ENCODE measurements around the gene TLR10. TPM values are rescaled to one million over a fixed set of nuclear protein-coding genes. Genes with fewer than 3 reads are reported as not detected.
A peak's percentile ranks its signal among the peaks of the same experiment; 100 is the strongest.

TLR10 gene
- total RNA-seq, 2 experiments from 2014 or later: not detected

DNA sequence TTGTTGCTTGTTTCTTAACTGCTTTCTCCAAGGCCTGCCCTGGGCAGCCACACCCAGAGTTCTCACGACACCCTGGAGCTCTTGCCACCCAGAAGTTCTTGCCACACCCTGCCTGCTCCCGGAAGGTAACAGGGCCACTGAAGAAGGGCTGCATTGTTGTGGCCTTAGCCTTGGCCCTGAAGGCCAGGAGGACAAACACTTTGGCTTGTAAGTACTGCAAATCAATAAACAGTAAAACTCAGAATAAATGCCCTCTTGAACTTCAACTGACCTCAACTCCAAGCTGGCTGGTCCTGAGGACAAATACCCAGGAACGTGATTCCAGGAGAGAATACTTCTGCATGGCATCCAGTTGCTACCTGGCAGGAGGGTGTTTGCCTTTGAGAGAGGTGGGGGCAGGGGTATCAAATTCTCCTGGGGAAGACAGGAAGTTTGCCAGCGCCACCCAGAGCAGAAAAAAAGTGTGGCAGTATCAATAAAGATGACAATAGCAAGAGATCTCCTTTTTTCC, 54.1 kb downstream of the TLR10 start:
- intact Hi-C loops (cut with DNase I, micrococcal nuclease): loop anchor here in 1 of 2 experiments (2.0 kb wide), 1 partner anchor 50 kb away; no protein-coding TSS in a partner anchor
- CTCF ChIA-PET: interaction anchor here (1.2 to 4.3 kb wide), 2 partner anchors 549 to 550 kb away, joined by 4 to 111 read pairs; no protein-coding TSS in a partner anchor
- Histone ChIP-seq H3K27me3 (ENCODE audit: control insufficient read depth in 1 of 2, insufficient read depth in 2 of 2, low read length in 2 of 2) (no peaks in the 10 kb centered on the region), H3K9me3 (ENCODE audit: control insufficient read depth in 1 of 2, insufficient read depth in 1 of 2, low read length in 2 of 2) (no peaks in the 10 kb centered on the region), H3K4me1 (ENCODE audit: insufficient read depth, low read length) (peaks cover 26% of the 10 kb centered on the region), H3K36me3 (ENCODE audit: insufficient read depth, low read length) (no peaks in the 10 kb centered on the region), H3K27ac (ENCODE audit: low read depth in 1 of 2, low read length in 2 of 2) (no peak overlapping the region), H3K4me3 (ENCODE audit: low read length) (no peak overlapping the region)
- peaks cover 2% of the 10 kb centered on the region for H3K9me3 Mint-ChIP-seq
- H3K4me1 Mint-ChIP-seq (ENCODE audit: low read depth): peaks cover 20% of the 10 kb centered on the region
- TF ChIP-seq, protein P1, sequence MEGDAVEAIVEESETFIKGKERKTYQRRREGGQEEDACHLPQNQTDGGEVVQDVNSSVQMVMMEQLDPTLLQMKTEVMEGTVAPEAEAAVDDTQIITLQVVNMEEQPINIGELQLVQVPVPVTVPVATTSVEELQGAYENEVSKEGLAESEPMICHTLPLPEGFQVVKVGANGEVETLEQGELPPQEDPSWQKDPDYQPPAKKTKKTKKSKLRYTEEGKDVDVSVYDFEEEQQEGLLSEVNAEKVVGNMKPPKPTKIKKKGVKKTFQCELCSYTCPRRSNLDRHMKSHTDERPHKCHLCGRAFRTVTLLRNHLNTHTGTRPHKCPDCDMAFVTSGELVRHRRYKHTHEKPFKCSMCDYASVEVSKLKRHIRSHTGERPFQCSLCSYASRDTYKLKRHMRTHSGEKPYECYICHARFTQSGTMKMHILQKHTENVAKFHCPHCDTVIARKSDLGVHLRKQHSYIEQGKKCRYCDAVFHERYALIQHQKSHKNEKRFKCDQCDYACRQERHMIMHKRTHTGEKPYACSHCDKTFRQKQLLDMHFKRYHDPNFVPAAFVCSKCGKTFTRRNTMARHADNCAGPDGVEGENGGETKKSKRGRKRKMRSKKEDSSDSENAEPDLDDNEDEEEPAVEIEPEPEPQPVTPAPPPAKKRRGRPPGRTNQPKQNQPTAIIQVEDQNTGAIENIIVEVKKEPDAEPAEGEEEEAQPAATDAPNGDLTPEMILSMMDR (IDR thresholded peaks at IDR 0.05): no peak
- H3K36me3 Mint-ChIP-seq (ENCODE audit: low read depth): no peaks in the 10 kb centered on the region
- POLR2A ChIA-PET: interaction anchor here (0.8 kb wide), 1 partner anchor 409 kb away, joined by 3 read pairs; no protein-coding TSS in a partner anchor
- ATAC-seq (ENCODE audit: poor library complexity): no peak
- no peak overlapping the region for H3K27ac Mint-ChIP-seq
- no peak overlapping the region for H3K4me3 Mint-ChIP-seq
- peak in 1 of 14 experiments; percentile 22 for DNase-seq
- H3K27me3 Mint-ChIP-seq: no peaks in the 10 kb centered on the region

DNA sequence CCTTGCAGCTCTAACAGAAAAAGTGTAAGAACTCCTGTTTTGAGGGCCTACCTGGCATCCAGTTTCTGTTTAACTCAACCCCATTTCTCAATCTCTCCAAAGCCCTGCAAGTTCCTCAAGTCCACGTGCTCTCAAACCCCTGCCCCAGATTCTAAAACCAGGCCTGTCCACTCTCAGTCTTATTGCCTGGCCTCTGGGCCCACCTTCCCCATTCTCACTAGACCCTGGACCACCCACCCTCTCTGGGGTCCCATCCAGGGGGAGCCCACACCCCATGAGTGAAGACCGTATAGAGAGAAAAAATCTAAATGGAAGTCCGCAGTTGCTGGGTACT, 58.3 kb downstream of the TLR10 start:
- no peaks in the 10 kb centered on the region for H3K36me3 Mint-ChIP-seq (ENCODE audit: low read depth)
- no peaks in the 10 kb centered on the region for H3K9me3 Mint-ChIP-seq
- no peak for DNase-seq
- intact Hi-C loops (cut with DNase I, micrococcal nuclease): no loop called here
- no peak overlapping the region for H3K27ac Mint-ChIP-seq
- H3K4me1 Mint-ChIP-seq (ENCODE audit: low read depth): peaks cover 12% of the 10 kb centered on the region
- H3K27me3 ChIP-seq (ENCODE audit: control insufficient read depth in 1 of 2, insufficient read depth in 2 of 2, low read length in 2 of 2): no peaks in the 10 kb centered on the region
- H3K27me3 Mint-ChIP-seq: no peaks in the 10 kb centered on the region
- TF ChIP-seq, protein P1 (IDR thresholded peaks at IDR 0.05): no peak
- ChIA-PET POLR2A (no interaction called here), CTCF (no interaction called here)
- no peak overlapping the region for H3K4me3 ChIP-seq (ENCODE audit: low read length)
- H3K4me3 Mint-ChIP-seq: no peak overlapping the region
- H3K4me1 ChIP-seq (ENCODE audit: insufficient read depth, low read length): peaks cover 16% of the 10 kb centered on the region
- H3K9me3 ChIP-seq (ENCODE audit: control insufficient read depth in 1 of 2, insufficient read depth in 1 of 2, low read length in 2 of 2): no peaks in the 10 kb centered on the region
- ATAC-seq (ENCODE audit: poor library complexity): no peak
- no peak overlapping the region for H3K27ac ChIP-seq (ENCODE audit: low read depth in 1 of 2, low read length in 2 of 2)
- H3K36me3 ChIP-seq (ENCODE audit: insufficient read depth, low read length): no peaks in the 10 kb centered on the region

DNA sequence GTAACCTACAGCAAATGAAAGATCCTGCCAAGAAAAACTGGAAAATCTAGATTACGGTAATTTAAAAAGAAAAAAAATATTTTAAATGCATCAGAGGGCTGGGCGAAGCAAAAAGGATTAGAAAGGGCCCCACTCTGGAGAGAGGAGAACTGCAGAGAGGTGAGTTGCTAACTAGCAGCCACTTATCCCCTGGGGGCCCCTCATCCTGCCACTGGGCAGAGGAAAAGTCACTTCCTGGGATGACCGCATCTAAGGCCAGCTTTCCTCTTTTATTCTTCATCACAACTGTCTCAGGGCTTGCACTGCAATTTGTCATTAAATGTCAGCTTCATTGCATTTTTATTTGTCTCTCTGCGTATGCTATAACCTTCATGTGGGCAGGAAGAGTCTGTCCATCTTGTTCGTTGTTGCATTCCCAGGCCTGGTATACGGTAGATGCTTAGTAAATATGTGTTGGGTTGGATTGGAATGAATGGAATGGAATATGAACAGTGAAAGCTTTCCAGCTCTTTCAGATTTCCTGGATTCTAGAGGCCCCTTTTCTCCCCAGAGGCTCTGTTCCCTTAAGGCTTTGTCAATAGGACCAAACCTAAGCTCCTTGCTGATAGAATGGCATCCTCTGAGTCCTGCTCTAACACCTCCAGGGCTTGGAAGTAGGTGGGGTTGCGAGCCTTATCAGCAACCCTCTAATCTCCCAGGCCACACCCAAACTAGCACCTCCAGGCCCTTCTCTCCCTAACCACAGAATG, 58.9 kb downstream of the TLR10 start:
- POLR2A ChIA-PET: no interaction called here

More for the DNA sequence above, 58.9 kb downstream of the TLR10 start:
- H3K27me3 ChIP-seq (ENCODE audit: control insufficient read depth in 1 of 2, insufficient read depth in 2 of 2, low read length in 2 of 2): no peaks in the 10 kb centered on the region
- H3K27me3 Mint-ChIP-seq: no peaks in the 10 kb centered on the region
- CTCF ChIA-PET: interaction anchor here (1.5 kb wide), 1 partner anchor 544 kb away, joined by 3 read pairs; no protein-coding TSS in a partner anchor
- no peak overlapping the region for H3K27ac Mint-ChIP-seq
- H3K4me3 Mint-ChIP-seq: no peak overlapping the region
- no peaks in the 10 kb centered on the region for H3K9me3 ChIP-seq (ENCODE audit: control insufficient read depth in 1 of 2, insufficient read depth in 1 of 2, low read length in 2 of 2)
- ATAC-seq (ENCODE audit: poor library complexity) (no peak), DNase-seq (no peak)
- intact Hi-C loops (cut with DNase I, micrococcal nuclease): no loop called here
- no peak overlapping the region for H3K4me3 ChIP-seq (ENCODE audit: low read length)
- no peak overlapping the region for H3K27ac ChIP-seq (ENCODE audit: low read depth in 1 of 2, low read length in 2 of 2)
- no peaks in the 10 kb centered on the region for H3K36me3 Mint-ChIP-seq (ENCODE audit: low read depth)
- H3K4me1 ChIP-seq (ENCODE audit: insufficient read depth, low read length): peaks cover 14% of the 10 kb centered on the region
- TF ChIP-seq, protein P1 (IDR thresholded peaks at IDR 0.05): no peak
- H3K4me1 Mint-ChIP-seq (ENCODE audit: low read depth): peaks cover 8% of the 10 kb centered on the region
- no peaks in the 10 kb centered on the region for H3K9me3 Mint-ChIP-seq
- no peaks in the 10 kb centered on the region for H3K36me3 ChIP-seq (ENCODE audit: insufficient read depth, low read length)

Measured in CD4-positive, alpha-beta T cell (primary cell).